D721Med (cell line): ENCODE measurements around the gene JARID2.

Source experiments
- DNase-seq: peaks from one replicate; pipeline ENCODE4 v3.0.0; 2011; ENCODE audit warnings: low spot score; ENCODE audit not compliant: insufficient read length
- FAIRE-seq: peaks from 2 replicates; lab custom pipeline; 2011; peaks lifted over from hg19 to GRCh38; lab: Jason Lieb, UNC
- CTCF ChIP-seq: IDR thresholded peaks from 2 replicates; pipeline ENCODE4 v1.5.1; 2012; ENCODE audit warnings: mild to moderate bottlenecking, control low read depth; ENCODE audit not compliant: insufficient read depth; ENCODE audit errors: missing control alignments

The JARID2 gene

GRCh38 chr6:15490242-15491100 is 244.6 kb downstream of the JARID2 start:
- no peak for FAIRE-seq

DNA sequence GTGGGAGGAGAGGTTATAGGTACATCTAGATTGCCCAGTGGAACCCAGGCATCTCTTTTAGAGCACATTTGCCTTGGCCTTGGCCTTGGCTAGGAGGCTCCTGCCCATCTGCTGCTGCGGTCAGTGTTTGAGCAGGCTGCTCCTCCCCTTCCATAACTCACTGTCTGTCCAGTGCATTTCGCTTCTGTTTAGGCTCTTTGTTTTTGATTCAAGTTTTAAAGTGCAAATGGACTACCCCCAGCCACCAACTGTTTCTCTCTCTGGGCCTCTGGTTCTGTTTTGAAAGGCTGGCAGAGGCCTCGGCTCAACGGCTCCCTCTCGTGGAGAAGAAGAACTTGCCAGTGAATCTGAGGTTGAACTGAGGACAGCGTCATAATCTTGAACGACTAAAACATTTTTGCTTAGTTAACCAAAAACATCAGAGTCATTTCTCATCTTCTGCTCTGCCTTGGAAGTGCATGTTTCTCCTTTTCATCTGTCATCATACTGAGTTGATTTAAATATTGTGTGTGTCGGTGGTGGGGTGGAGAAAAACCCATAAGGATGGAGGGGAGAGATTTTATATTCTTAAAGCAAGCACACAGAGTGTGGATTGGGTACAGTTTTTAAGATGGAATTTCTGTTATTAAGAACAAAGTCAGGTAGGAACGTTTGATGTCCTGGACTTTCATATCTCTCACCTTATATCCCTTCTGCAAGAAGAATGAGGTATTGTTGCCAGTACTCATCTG is 245.6 kb downstream of the JARID2 start:
- FAIRE-seq (no peak), DNase-seq (no peak)
- TF ChIP-seq CTCF = peak; percentile 90

More at GRCh38 chr6:15490242-15491100, 244.6 kb downstream of the JARID2 start:
- TF ChIP-seq CTCF = no peak
- DNase-seq = no peak

- no peak for FAIRE-seq
- TF ChIP-seq CTCF = no peak
- no peak for DNase-seq
Measured at GRCh38 chr6:15491986-15492269, 246.1 kb downstream of the JARID2 start.

DNA sequence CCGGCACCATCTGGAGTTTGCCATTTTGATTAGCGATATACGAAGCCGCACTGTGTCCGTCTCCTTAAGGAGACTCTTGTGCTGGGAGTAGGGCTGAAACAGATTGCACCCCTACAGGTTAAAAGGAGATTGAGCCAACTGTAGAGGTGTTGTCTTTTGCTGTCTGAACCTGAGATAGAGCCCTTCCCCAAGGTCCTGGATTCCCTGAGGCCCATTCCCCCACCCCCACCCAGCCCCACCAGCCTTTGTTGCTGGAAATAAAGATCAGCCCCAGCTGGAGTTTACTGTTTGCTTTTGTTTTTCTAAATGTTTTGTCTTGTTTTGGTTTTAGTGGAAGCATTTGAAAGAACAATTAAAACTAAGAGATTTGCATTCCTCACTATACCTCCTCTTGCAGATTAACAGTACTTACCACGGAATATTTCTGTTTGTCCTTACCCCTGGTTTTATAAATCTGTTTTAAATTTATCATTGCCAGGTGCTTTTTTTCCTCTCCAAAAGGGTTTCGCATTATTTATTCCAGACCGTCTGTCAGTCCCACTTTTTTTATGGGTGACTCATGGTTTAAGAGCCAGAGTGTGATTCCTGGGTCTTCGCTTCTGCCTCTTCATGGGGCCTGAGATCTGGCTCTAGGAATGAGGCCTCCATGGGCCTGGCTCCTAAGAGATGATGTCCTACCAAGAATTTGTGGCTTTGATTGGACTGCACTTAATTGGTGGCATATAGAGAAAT is 247.7 kb downstream of the JARID2 start:
- FAIRE-seq = no peak
- no peak for TF ChIP-seq CTCF
- no peak for DNase-seq

GRCh38 chr6:15495375-15495901 is 249.6 kb downstream of the JARID2 start:
- no peak for FAIRE-seq
- TF ChIP-seq CTCF = no peak

DNA sequence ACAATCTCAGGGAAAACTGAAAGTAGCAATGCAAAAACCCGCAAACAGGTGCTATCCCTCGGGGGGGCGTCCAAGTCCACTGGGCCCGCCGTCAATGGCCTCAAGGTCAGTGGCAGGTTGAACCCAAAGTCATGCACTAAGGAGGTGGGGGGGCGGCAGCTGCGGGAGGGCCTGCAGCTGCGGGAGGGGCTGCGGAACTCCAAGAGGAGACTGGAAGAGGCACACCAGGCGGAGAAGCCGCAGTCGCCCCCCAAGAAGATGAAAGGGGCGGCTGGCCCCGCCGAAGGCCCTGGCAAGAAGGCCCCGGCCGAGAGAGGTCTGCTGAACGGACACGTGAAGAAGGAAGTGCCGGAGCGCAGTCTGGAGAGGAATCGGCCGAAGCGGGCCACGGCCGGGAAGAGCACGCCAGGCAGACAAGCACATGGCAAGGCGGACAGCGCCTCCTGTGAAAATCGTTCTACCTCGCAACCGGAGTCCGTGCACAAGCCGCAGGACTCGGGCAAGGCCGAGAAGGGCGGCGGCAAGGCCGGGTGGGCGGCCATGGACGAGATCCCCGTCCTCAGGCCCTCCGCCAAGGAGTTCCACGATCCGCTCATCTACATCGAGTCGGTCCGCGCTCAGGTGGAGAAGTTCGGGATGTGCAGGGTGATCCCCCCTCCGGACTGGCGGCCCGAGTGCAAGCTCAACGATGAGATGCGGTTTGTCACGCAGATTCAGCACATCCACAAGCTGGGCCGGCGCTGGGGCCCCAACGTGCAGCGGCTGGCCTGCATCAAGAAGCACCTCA is 250.7 kb downstream of the JARID2 start:
- DNase-seq = no peak
- TF ChIP-seq CTCF = no peak
- FAIRE-seq = no peak

More at GRCh38 chr6:15495375-15495901, 249.6 kb downstream of the JARID2 start:
- DNase-seq = no peak
